MM.1S (cell line): ENCODE data around the gene PNN.

Experiments used
- DNase-seq: peaks from one replicate; pipeline ENCODE4 v3.0.0-alpha.2; 2015
- H2AFZ ChIP-seq: fragments of 300-600 bp; sonication (generic); 2 replicates; pipeline ENCODE4 v1.6.0; 2016; ENCODE audit warnings: antibody characterized with exemption, low read length
- H3F3A ChIP-seq: fragments of 300-600 bp; sonication (generic); 2 replicates; pipeline ENCODE4 v1.6.1; 2016; ENCODE audit warnings: mild to moderate bottlenecking, antibody characterized with exemption, low read length, moderate library complexity, mixed read lengths; ENCODE audit not compliant: insufficient read depth
- H3K27ac ChIP-seq: fragments of 300-600 bp; sonication (generic); 2 replicates; pipeline ENCODE4 v1.5.1; 2016; ENCODE audit warnings: mild to moderate bottlenecking, low read length
- H3K27me3 ChIP-seq: fragments of 300-600 bp; sonication (generic); replicated peaks from 2 replicates; pipeline ENCODE4 v1.6.0; 2016; ENCODE audit warnings: low read length; ENCODE audit not compliant: insufficient read depth
- H3K36me3 ChIP-seq: fragments of 300-600 bp; sonication (generic); replicated peaks from 2 replicates; pipeline ENCODE4 v1.6.1; 2016; ENCODE audit warnings: mild to moderate bottlenecking, low read length, mixed read lengths; ENCODE audit not compliant: insufficient read depth
- H3K4me1 ChIP-seq: fragments of 300-600 bp; sonication (generic); 2 replicates; pipeline ENCODE4 v1.6.1; 2016; ENCODE audit warnings: low read length, mixed read lengths
- H3K4me2 ChIP-seq: fragments of 300-600 bp; sonication (generic); 2 replicates; pipeline ENCODE4 v1.6.0; 2016; ENCODE audit warnings: low read depth, low read length
- H3K4me3 ChIP-seq: fragments of 300-600 bp; sonication (generic); 2 replicates; pipeline ENCODE4 v1.5.1; 2016; ENCODE audit warnings: low read length, mixed read lengths
- H3K79me2 ChIP-seq: fragments of 300-600 bp; sonication (generic); 2 replicates; pipeline ENCODE4 v1.6.1; 2016; ENCODE audit warnings: mixed run types, low read length, mixed read lengths
- H3K9ac ChIP-seq: fragments of 300-600 bp; sonication (generic); 2 replicates; pipeline ENCODE4 v1.6.1; 2016; ENCODE audit warnings: low read length, mixed read lengths
- H3K9me2 ChIP-seq: fragments of 300-600 bp; sonication (generic); replicated peaks from 2 replicates; pipeline ENCODE4 v1.6.1; 2016; ENCODE audit warnings: mild to moderate bottlenecking, low read length, mixed read lengths; ENCODE audit not compliant: insufficient read depth
- H3K9me3 ChIP-seq: fragments of 300-600 bp; sonication (generic); replicated peaks from 2 replicates; pipeline ENCODE4 v1.6.1; 2016; ENCODE audit warnings: mild to moderate bottlenecking, low read length, mixed read lengths; ENCODE audit not compliant: insufficient read depth
- H4K20me1 ChIP-seq: fragments of 300-600 bp; sonication (generic); 2 replicates; pipeline ENCODE4 v1.6.1; 2016; ENCODE audit warnings: mild to moderate bottlenecking, low read length, moderate library complexity, mixed read lengths; ENCODE audit not compliant: insufficient read depth
- CTCF ChIP-seq: fragments of 300-600 bp; sonication (generic); IDR thresholded peaks from 2 replicates; pipeline ENCODE4 v1.5.1; 2016; ENCODE audit warnings: antibody characterized with exemption, low read length, mixed read lengths
- EZH2 ChIP-seq: fragments of 300-600 bp; sonication (generic); optimal IDR thresholded peaks from 2 replicates; pipeline ENCODE3; 2017; ENCODE audit warnings: low read depth, mild to moderate bottlenecking, antibody characterized with exemption, low read length, mixed read lengths
- EZH2phosphoT487 ChIP-seq: fragments of 300-600 bp; sonication (generic); IDR thresholded peaks from 2 replicates; pipeline ENCODE4 v1.6.1; 2018; ENCODE audit warnings: antibody characterized with exemption, low read length

Gene PNN

GRCh38 chr14:39228044-39228443, 53.0 kb downstream of the PNN start:
- no peaks in the 10 kb centered on the region for H3K9me2 ChIP-seq
- H4K20me1 ChIP-seq, result no peaks in the 10 kb centered on the region
- DNase-seq, result no peak
- H3K4me2 ChIP-seq, result no peak overlapping the region
- no peaks in the 10 kb centered on the region for H3K36me3 ChIP-seq
- H3K9me3 ChIP-seq, result no peaks in the 10 kb centered on the region
- no peaks in the 10 kb centered on the region for H3K4me1 ChIP-seq
- H3K27ac ChIP-seq, result no peak overlapping the region
- no peaks in the 10 kb centered on the region for H3K27me3 ChIP-seq
- no peak overlapping the region for H2AFZ ChIP-seq
- H3K79me2 ChIP-seq, result no peaks in the 10 kb centered on the region
- TF ChIP-seq EZH2, result no peak
- TF ChIP-seq EZH2phosphoT487, result no peak
- no peak for TF ChIP-seq CTCF
- no peaks in the 10 kb centered on the region for H3F3A ChIP-seq
- no peak overlapping the region for H3K4me3 ChIP-seq
- H3K9ac ChIP-seq, result no peak overlapping the region

GRCh38 chr14:39228509-39229221, 53.6 kb downstream of the PNN start:
- H3K9me2 ChIP-seq, result no peaks in the 10 kb centered on the region
- TF ChIP-seq EZH2phosphoT487 (no peak), CTCF (no peak), EZH2 (no peak)
- no peak overlapping the region for H2AFZ ChIP-seq
- no peak overlapping the region for H3K4me2 ChIP-seq
- H3K27me3 ChIP-seq, result no peaks in the 10 kb centered on the region
- no peaks in the 10 kb centered on the region for H3F3A ChIP-seq
- H3K4me1 ChIP-seq, result 0 out of 2 replicates have a peak, but pooled peaks cover 3% of the 10 kb centered on the region
- H3K4me3 ChIP-seq, result no peak overlapping the region
- H3K79me2 ChIP-seq, result no peaks in the 10 kb centered on the region
- no peaks in the 10 kb centered on the region for H3K36me3 ChIP-seq
- H3K9me3 ChIP-seq, result no peaks in the 10 kb centered on the region
- no peaks in the 10 kb centered on the region for H4K20me1 ChIP-seq
- H3K27ac ChIP-seq, result no peak overlapping the region
- no peak overlapping the region for H3K9ac ChIP-seq
- DNase-seq, result no peak

GRCh38 chr14:39229222-39229543, 54.1 kb downstream of the PNN start:
- no peaks in the 10 kb centered on the region for H3F3A ChIP-seq
- H3K4me1 ChIP-seq, result 0 out of 2 replicates have a peak, but pooled peaks cover 3% of the 10 kb centered on the region
- DNase-seq, result no peak
- H3K79me2 ChIP-seq, result no peaks in the 10 kb centered on the region
- H3K4me3 ChIP-seq, result no peak overlapping the region
- H3K9me2 ChIP-seq, result no peaks in the 10 kb centered on the region
- H3K27me3 ChIP-seq, result no peaks in the 10 kb centered on the region
- H3K9me3 ChIP-seq, result no peaks in the 10 kb centered on the region
- H3K27ac ChIP-seq, result no peak overlapping the region
- H3K9ac ChIP-seq, result no peak overlapping the region
- no peak overlapping the region for H3K4me2 ChIP-seq
- H2AFZ ChIP-seq, result no peak overlapping the region
- TF ChIP-seq EZH2 (no peak), EZH2phosphoT487 (no peak), CTCF (no peak)
- H4K20me1 ChIP-seq, result no peaks in the 10 kb centered on the region
- no peaks in the 10 kb centered on the region for H3K36me3 ChIP-seq
